GM15510 (cell line): ENCODE measurements around the gene TMEM31.

Source experiments
- POLR2A ChIP-seq: IDR thresholded peaks from 3 replicates; pipeline ENCODE4 v1.6.1; 2011; ENCODE audit warnings: borderline replicate concordance; ENCODE audit not compliant: insufficient read length; ENCODE audit errors: extremely low read depth

The TMEM31 gene

GRCh38 chrX:103710609-103711008 lies at the start of gene TMEM31:
TSS of gene TMEM31 (plus strand) at chrX:103710909. CDS start at chrX:103712259, 1,350 bp downstream.
- TF ChIP-seq POLR2A, result no peak

GRCh38 chrX:103663981-103664762 lies 46.5 kb upstream of the TMEM31 start:
- TF ChIP-seq POLR2A, result no peak

- TF ChIP-seq POLR2A, result no peak
These were observed 44.3 kb upstream of the TMEM31 start for GRCh38 chrX:103666202-103667107.

- no peak for TF ChIP-seq POLR2A
These were observed 41.0 kb upstream of the TMEM31 start for GRCh38 chrX:103669745-103670144.

- TF ChIP-seq POLR2A, result no peak
These were observed 35.9 kb upstream of the TMEM31 start for GRCh38 chrX:103674531-103675454.

- TF ChIP-seq POLR2A, result no peak
These were observed 32.3 kb upstream of the TMEM31 start for GRCh38 chrX:103678199-103678993.

GRCh38 chrX:103681443-103681842 lies 29.3 kb upstream of the TMEM31 start:
- no peak for TF ChIP-seq POLR2A

- TF ChIP-seq POLR2A, result no peak
These were observed 25.3 kb upstream of the TMEM31 start for GRCh38 chrX:103685396-103685795.

GRCh38 chrX:103686199-103687072 lies 24.3 kb upstream of the TMEM31 start, which contains the start of gene MORF4L2:
TSS of gene MORF4L2 (minus strand) at chrX:103686699. CDS start at chrX:103677027, 9,672 bp downstream.
- peak; percentile 77 for TF ChIP-seq POLR2A

- peak; percentile 67 for TF ChIP-seq POLR2A
These were observed 23.5 kb upstream of the TMEM31 start for GRCh38 chrX:103687073-103687695.

GRCh38 chrX:103687696-103688201 lies 23.0 kb upstream of the TMEM31 start:
- TF ChIP-seq POLR2A, result no peak

- no peak for TF ChIP-seq POLR2A
These were observed 21.8 kb upstream of the TMEM31 start for GRCh38 chrX:103688946-103689345.
